GM19324 (cell line): Measurements from ENCODE around the gene TUSC2.

ENCODE experiments used
- ATAC-seq: cut with Tn5 transposase; IDR thresholded peaks from one replicate; pipeline ENCODE4 v1.9.1; 2021; ENCODE audit warnings: mild to moderate bottlenecking, moderate library complexity; ENCODE audit not compliant: unreplicated experiment, low FRiP score

The TUSC2 gene

DNA sequence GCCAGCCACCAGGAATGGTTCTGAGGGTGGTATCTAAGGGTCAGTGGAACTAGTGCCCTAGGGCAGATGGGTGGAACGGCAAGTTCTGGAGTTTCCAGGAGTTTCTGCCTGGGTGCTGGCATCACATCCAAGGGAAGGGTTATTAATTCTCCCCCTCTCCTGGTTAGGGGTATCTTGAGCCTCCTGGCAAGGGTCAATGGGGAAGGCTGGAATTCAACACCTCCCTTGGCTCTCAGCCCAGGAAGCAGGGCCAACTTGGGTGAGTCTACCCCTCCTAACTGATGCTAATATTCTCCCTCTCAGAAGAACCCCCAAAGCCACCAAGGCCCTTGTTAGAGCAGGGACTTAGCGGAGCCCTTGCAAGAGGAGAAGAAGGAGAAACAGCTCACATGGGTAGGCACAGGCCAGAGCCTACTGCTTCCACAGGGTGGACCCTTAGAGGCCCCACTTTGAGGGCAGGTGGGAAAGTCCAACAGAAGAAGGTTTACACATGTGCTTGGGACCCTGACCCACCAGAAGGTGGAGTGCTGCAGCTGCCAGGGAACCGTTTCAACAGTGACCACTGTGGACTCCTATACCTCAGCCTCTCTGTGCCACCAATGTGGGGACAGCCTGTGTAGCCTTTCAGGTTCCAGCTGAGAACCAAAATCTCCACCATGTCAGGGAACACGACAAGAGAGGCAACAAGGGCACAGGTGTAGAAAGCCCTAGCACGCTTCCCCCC is 28.0 kb upstream of the TUSC2 start:
- ATAC-seq = no peak

DNA sequence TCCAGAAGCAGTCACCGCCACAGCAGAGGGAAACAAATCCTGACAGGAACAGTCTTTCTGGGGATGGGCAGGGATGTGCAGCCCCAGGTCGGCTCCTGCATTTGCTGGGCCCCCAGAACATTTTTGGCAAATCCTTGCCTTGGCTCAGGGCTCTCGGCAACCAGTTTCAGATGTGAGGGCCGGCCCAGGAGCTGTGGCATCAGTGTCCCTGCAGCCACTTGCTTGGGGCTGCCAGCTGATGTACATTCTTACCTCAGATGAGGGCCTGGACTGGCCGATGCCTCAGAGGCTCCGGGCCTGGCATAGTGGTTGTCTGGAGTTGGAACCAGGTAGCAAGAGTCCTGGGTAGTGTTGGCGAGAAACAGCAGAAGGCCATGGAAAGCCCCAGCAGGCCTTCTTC is 26.8 kb upstream of the TUSC2 start:
- ATAC-seq = no peak

DNA sequence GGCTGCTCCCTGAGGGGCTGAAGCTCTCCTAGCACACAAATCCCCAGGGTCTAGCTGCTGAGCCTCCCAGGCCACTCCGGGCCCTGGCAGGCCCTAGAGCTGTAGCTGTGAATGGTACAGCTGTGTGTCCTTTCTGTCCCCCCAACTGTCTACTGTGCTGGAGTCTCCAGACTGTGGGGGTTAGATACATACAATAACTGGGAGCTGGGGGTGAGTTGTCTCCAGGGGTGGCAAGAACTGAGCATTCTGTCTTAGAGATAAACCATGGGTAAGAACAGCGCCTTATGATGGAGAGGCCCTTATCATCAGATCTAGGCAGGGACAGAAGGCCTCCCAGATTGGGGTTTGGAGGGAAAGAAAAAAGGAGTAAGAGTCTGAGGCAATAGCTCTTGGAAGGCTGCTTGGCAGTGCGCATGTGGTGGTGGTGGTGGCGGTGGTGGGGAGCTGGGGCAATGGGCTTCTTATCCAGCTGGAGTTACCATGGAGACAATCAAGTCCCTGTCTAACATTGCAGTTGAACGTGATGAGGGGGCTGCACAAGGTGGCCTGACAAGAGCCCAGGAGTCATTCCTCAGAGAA is 26.3 kb upstream of the TUSC2 start:
- ATAC-seq = no peak

DNA sequence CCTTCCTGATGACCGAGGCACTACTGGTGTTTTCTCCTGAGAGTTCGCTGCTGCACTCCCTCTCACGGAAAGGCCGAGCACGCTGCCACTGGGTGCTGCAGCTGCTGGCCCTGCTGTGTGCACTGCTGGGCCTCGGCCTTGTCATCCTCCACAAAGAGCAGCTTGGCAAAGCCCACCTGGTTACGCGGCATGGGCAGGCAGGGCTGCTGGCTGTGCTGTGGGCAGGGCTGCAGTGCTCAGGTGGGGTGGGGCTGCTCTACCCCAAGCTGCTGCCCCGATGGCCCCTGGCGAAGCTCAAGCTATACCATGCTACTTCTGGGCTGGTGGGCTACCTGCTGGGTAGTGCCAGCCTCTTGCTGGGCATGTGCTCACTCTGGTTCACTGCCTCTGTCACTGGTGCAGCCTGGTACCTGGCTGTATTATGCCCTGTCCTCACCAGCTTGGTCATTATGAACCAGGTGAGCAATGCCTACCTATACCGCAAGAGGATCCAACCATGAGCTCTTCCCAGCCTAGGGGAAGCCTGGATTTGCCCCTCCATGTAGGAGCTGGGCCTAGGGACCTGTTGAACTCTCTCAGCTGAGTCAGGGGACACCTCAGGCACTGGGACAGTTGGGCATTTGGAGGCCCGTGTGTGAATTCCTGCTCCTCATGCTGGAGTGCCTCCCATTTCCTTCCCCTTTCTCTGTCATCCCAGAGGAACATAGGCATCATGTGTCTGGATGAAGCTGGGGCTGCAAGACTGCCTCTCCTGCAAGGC is 25.4 kb upstream of the TUSC2 start:
- ATAC-seq = no peak

DNA sequence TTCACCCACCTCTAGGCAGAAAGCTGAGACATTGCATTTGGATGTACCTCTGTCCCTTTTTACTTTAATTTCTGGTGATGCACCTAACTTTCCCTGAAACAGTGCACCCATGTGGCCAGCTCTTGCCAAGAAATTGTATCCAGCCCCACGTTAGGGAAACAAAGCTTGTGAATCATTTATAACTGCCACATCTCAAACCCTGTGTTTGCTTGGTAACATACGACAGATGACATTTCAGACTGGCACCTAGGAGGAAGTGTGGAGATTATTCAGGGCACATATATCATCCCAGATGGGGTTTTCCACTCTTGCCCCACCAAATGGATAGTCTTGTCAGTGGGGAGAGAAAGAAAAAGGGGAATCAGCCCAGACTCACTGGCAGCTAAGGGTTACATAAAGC is 24.8 kb upstream of the TUSC2 start:
- no peak for ATAC-seq

DNA sequence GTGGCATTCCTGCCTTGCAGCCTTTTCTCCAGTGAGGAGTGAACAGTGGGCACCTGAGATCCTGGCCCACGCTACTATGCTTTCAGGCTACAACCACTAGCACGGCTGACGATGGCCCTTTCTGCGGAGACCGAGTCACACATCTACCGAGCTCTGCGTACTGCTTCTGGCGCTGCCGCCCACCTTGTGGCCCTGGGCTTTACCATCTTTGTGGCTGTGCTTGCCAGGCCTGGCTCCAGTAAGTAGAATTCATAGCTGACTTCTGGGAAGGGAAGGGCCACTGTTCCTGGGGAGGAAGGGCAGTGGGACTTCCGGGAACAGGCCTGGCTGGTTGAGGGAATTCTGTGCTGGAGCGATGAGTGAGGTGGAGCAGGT is 23.3 kb upstream of the TUSC2 start:
- ATAC-seq = no peak

DNA sequence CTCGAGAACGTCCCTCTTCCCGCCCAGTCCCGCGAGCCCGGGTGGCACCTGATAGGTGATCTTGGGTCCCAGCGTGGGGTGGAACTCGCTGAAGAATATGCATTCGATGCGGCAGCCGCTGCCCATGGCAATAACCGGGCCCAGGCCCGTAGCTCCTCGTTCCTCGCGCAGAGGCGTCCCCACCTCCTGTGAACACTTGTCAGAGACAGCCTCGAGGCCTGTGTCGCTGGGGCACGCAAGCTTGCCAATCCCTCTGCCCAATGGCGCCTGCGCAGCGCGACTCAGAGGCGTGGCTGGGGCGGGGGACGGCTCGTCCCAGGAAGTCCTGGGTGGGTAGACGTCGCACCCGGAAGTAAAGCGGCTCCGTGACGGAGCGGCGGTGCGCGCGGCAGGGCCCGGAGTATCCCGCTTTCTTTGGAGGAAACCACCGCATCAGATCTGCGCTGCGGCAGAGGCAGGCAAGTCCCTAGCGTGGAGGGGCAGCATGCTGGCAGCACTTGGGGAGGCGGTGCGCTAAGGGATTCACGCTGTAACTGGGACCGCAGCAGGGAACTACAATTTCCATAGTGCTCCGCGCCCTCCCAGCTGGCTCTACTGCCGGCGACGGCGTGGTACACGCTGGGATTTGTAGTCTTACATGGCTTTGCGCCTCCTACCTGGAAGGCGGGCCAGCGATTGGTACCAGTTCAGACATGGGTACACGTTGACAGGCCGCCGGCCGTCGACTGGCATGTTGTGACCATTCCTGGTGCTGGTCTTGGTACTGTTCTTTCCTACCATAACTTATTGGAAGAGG is 22.7 kb upstream of the TUSC2 start, which contains the start of the genes CYB561D2 and NPRL2:
CYB561D2 (plus strand) TSS at position 336 of the 796 bp plus-strand sequence. CDS start 572 bp downstream, outside the sequence.
NPRL2 (minus strand) TSS at position 249 of the 796 bp plus-strand sequence; CDS start at position 126, 123 bp downstream.
- ATAC-seq = peak; percentile 88

DNA sequence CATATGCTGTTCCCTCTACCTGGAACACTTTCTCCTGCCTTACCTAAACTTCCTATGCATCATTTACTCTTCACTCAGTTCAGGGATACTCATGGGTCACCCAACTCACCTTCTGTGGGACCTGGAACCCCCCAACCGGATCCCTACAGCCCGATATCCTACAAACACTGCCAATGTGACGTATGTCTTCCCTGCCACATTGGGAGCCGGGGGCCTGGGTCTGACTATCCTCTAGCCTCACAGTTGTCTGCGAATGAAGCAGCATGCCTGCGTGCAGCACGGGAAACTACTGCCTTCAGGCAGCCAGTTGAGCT is 22.1 kb upstream of the TUSC2 start:
- no peak for ATAC-seq

DNA sequence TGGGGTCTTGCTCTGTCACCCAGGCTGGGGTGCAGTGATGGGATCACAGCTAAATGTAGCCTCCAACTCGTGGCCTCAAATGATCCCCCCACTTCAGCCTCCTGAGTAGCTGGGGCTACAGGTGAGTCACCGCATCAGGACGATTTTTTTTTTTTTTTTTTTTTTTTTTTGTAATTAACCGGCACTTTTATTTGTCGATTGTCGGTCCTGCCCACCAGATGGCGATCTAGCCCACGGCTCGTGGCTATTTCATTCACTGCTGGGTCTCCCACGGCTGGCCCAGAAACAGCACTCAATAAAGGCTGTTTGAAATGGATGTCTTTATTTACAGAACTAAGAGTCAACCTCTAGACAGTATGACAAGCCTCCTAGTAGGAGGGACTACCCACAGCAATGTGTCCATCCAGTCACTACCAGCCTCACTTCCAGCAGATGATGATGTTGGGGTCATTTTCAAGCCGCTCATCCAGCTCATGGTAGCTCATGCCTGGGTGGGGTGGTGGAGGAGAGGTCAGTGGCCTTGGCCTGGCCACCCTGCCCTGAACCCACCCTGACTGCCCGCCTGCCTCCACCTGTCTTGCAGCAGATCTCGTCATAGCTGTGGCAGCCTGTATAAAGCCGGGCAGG is 19.3 kb upstream of the TUSC2 start:
- no peak for ATAC-seq

DNA sequence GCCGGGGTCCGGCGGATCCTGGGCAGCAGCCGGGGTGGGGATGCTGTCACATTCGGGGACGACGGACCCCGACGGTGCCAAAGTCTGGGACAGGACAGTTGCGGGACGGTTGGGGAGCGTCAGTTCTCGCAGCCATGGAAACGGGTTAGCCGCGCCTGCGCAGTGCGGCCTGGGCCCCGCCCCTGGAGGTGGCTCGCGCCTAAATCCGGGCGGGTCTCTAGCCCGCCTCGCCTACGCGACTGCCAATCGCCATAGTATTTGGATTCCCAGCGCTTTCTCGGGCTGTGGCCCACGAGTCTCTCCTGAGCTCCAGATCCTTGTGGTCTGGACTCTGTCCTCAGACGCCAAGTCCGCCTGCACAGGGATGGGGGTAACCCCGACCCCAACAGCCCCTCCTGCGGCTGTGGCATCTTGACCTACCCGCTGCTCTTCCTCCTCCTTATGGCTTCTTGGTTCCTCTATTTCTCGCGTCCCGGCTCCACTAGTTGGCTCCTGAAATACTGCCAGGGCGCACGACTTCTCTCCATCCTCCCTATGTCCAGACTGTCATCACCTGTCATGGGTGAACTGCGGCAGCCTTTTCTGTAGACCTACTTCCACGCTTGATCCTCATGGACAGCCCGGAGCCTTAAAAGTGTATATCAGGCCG is 17.7 kb upstream of the TUSC2 start, which contains the start of gene ZMYND10:
ZMYND10 (minus strand) TSS at position 147 of the 649 bp plus-strand sequence. CDS start 153 bp downstream, outside the sequence.
- no peak for ATAC-seq

DNA sequence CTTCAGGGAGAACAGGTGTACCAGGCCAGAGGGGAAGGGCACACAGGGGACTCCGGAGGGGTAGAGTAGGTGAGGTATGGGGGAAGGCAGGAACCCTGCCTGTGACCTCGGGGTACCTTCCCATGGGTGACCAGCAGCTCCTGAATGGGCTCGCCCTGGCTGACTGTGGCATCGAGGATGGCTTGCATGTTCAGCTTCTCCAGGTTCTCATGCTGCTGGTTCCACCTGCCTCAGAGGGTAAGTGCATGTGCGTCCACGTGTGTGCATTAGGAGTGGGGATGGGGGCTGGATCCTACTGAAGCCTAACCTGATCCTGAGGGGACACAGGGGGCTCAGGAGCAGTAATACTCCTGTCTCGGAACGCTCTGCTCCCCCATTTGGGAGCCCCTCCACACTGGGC is 17.0 kb upstream of the TUSC2 start:
- no peak for ATAC-seq

DNA sequence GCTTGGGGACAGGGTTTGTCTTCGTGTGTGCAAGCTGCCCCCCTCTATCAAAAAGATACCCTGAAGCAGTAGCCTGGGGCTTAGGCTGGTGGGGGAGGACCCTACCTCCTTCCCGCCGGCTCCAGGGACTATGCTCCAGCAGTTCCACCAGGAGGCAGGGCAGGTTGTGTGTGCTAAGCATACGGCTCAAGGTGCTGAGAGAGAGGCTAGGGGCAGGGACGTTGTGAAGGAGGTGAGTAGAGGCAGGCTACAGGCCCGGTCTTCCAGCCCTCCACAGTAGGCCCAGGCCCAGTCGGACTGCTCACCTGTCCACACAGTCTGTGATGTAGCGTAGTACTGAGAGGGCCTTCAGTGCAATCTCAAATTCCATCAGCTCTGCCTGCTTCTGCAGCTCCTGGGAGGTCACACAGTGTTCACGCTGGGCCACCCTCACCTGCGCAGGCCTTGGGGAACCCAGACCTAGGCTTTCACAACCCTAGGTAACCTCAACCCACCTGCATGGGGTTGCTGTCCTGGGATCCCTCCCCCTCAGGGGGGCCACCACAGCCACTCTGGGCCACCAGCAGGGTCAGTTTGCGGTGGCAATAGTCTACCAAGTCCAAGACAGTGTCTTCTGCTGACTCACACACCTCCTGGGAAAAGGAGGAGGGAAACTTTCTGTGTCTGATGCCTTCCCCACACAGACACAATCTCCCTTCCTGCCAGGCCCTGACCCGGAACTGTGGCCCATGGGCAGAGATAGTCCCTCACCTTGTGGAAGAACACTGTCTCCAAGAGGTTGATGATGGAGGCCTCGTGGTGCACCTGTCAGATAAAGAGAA is 15.0 kb upstream of the TUSC2 start:
- ATAC-seq = no peak

DNA sequence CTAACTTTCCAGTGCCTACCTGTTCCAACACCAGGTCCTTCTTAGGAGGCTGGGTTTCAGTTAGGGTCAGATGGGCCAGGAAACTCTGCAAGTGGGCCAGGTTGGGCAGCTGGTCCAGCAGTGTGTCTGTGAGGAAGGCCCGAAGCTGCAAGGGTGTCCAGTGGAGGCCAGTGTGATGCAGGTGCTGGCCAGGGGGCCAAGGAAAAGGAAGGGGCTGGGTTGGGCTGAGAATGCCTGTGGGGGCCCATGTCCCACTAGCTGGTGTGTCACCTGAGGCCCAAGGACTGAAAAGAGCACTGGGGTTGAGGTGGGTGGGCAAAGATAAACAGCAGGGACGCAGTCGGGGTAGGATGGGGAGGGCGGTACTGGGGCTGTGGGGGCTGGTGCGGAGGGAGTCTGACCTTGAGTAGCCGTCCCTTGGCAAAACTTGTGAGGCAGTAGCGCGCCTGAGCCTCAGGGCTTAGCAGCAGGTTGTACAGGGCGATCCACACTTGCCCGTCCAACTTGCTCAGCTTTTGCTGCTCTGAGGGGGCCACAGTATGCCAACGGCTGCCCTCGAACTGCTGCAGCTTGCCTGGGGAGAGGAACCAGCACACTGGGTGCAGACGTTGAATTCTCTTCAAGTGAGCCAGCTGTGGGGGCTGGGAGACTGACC is 14.1 kb upstream of the TUSC2 start:
- ATAC-seq = no peak

DNA sequence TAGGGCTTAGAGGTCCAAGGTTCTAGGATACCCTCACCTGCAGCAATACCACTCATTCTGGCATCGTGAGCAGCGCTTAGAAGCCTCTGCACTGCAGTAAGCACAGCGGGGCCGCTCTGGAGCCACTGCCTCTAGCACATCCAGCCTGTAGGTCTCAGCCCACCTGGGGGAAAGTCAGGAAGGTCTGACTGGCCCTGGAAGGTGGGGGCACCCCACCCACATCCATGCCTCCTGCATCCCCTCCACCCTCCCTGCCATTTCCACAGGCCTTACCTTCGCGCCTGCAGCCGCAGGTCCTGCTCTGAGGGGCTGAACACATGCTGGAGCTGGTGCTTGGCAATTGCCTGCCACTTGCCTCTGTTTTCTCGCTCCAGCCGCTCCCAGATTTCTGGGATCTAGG is 13.5 kb upstream of the TUSC2 start:
- no peak for ATAC-seq

DNA sequence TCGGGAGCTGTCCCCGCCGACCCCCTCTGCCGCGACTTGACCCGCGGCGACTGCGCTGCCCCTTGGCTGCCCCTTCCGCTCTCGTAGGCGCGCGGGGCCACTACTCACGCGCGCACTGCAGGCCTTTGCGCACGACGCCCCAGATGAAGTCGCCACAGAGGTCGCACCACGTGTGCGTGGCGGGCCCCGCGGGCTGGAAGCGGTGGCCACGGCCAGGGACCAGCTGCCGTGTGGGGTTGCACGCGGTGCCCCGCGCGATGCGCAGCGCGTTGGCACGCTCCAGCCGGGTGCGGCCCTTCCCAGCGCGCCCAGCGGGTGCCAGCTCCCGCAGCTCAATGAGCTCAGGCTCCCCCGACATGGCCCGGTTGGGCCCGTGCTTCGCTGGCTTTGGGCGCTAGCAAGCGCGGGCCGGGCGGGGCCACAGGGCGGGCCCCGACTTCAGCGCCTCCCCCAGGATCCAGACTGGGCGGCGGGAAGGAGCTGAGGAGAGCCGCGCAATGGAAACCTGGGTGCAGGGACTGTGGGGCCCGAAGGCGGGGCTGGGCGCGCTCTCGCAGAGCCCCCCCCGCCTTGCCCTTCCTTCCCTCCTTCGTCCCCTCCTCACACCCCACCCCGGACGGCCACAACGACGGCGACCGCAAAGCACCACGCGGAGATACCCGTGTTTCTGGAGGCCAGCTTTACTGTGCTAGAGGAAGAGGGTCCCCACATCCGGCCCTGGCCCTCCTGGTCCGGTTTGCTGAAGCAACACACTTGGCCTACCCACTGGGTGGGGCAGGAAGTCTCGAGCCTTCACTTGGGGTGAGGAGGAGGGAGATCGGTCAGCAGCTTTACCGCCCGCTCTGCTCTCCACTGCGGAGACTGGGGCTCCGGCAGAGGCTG is 12.7 kb upstream of the TUSC2 start, which contains the start of gene RASSF1:
RASSF1 (minus strand) TSS at position 389 of the 882 bp plus-strand sequence; CDS start at position 358, 31 bp downstream.
- no peak for ATAC-seq

DNA sequence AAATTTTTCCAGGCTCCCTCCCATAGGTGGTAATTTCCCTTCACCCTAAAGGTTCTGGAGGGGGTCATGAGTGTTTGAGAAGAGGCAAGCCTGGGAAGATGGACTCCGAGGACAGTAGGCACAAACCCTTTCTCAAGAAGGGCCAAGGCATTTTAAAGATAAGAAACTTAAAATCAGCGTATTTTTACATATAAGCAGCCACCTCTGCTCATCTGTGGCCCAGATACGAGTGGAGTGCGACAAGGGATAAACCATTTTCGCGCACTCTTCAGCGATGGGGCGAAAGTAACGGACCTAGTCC is 12.1 kb upstream of the TUSC2 start:
- no peak for ATAC-seq

DNA sequence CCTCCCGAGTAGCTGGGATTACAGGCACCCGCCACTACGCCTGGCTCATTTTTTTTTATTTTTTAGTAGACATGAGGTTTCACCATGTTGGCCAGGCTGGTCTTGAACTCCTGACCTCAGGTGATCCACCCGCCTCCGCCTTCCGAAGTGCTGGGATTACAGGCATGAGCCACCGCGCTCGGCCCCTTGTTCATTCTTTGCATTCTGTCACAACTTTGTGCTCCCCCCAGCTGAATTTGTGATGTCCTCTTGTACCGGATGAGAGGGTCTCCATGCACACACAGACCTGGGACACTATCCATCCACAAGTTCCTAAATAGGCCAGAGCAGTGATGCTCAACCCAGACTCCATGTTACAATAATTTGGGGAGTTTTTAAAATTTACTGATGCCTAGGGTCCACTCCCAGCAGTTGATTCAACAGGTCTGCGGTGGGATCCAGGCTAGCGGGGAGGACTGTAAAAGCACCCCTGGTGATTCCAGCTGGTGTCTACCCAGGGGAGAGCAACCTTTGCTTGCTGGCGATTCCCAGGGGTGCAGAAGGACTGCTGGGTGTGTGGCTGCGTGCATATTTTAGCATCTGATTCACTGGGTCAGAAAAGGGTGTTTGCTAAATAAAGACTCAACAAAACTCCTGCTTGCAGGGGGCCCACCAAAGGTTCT is 11.6 kb upstream of the TUSC2 start:
- no peak for ATAC-seq
